Hematopoietic multipotent progenitor cell treated with erythropoietin and hydrocortisone succinate and interleukin-3 and kit ligand, for 4 days (in vitro differentiated cells): ENCODE data around the gene ELP2.
"Not testable (repeated sequence)": the region's sequence is repeated elsewhere in the genome, so short reads cannot be mapped to it uniquely, and the experiment has no call there.

Source experiments
- DNase-seq: peaks from one replicate; pipeline ENCODE4 v3.0.0-alpha.2; 2015

The ELP2 gene

DNA sequence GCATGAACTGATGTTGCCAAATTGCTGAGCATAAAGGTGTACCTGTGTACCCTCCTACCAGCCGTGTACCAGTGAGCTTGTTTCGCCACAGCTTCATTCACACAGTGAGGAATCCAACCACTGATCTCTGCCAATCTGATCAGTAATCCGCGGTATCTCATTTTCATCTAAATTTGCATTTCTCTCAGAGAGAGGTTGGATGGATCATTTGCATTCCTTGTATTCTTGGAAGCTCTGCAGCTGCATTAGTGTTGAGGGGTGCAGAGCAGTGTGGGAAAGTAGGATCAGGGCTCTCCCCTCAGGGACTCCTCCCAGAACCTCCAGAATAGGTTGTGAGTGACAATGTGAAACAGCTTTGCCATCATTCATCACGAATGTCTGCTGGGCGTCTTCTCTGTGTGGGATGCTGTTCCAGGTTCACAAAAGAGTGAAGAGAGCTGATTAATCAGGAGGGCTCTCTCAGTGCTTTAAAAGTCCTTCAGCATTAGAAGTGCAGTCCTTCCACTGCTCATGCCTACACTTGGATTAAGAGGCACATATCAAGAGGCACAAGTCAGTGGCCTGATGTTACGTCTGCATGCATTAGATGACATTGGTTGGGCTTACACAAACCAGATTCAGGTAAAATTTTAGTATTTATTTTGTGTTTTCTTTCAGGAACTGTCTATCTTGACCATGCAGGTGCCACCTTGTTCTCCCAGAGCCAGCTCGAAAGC lies 65.1 kb downstream of the ELP2 start:
- no peak for DNase-seq

DNA sequence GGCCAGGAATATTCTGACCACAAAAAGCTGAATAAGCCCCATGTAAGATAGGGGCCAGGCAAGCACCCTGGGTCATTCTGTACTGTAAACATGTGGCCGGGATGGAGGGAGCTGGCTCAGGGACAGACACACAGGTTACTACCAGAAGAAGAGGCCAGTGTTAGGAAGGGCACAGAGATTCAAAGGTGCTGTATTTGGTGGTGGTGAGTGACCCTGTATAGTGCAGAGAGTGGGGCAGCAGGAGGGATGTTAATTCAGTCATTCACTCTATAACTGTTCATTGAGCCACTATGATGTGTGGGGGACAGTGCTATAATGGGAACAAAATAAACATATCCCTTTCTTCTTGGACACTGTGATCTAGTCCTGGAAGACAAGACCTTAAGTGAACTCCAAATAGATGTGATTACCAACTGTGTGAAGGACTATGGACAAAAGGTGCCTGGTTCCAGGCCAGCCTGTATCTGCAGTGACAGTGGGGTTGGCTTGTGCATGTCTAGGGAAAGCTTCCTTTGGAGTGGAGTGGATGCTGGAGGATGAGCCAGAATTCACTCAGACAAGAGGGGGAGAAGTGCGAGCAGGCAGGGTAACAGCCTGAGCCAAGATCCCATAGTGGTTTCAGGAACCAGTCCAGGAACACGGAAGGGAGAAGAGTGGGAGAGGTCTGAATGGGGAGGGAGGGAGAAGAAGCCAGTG lies 65.9 kb downstream of the ELP2 start:
- no peak for DNase-seq

DNA sequence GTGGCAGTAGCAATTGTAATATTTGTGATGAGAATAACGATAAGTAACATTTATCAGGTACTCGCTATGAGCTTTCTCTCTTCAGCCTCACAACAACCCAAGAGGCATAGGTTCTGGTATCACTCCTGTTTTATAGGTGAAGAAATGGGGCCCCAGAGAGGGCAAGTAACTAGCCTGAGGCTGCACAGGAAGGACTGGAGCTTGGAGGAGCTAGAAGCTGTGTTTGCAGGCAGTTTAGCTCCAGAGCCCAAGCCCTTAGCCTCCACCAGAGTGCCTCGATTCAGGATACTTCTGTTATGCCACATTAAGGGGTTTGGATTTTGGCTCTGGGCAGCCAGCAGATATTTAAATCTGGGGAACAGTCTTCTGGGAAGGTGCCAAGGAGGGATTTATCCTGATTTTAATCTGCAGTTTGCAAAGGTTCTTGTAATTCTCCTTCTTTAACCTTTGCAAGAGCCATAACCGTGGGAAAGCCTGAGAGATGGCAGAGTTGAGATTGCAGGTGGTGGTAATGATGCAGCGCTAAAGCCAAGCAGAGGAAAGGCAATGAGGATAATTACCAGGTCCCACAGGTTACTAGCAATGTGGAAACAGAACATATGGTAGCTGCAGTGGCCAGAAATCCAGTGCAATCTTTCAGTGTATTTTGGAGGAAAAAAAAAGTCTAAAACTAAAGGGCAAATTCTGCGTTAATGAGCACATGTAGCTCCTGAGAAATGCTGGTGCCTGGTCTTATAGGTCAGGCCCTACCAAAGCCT lies 66.7 kb downstream of the ELP2 start:
- DNase-seq: no peak

DNA sequence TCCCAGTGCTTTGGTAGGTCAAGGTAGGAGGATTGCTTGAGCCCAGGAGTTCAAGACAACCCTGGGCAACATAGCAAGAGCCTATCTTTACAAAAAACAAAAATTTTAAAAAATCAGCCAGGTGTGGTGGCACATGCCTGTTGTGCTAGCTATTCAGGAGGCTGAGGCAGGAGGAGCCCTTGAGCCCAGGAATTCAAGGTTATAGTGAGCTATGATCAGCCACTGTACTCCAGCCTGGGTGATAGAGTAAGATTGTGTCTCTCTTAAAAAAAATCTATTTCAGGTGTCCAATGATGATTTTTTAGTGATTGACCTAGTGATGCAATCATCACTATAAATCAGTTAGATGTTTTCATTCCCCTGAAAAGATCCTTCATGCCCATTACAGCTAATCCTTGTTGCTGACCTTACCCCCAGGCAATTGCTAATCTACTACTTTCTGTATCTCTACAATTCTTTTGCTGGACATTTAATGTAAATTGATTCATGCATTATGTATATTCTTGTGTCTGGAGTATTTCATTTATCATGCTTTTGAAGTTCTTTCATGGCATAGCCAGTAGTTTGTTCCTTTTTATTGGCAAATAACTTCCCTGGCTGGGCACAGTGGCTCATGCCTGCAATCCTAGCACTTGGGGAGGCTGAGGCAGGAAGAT lies 67.9 kb downstream of the ELP2 start:
- DNase-seq: no peak

DNA sequence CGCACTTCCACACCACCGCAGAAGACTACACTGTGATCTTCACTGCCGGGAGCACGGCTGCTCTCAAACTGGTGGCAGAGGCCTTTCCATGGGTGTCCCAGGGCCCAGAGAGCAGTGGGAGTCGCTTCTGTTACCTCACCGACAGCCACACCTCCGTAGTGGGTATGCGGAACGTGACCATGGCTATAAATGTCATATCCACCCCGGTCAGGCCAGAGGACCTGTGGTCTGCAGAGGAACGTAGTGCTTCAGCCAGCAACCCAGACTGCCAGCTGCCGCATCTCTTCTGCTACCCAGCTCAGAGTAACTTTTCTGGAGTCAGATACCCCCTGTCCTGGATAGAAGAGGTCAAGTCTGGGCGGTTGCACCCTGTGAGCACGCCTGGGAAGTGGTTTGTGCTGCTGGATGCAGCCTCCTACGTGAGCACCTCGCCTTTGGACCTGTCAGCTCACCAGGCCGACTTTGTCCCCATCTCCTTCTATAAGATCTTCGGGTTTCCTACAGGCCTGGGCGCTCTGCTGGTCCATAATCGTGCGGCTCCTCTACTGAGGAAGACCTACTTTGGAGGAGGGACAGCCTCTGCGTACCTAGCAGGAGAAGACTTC lies 70.1 kb downstream of the ELP2 start:
- no peak for DNase-seq

DNA sequence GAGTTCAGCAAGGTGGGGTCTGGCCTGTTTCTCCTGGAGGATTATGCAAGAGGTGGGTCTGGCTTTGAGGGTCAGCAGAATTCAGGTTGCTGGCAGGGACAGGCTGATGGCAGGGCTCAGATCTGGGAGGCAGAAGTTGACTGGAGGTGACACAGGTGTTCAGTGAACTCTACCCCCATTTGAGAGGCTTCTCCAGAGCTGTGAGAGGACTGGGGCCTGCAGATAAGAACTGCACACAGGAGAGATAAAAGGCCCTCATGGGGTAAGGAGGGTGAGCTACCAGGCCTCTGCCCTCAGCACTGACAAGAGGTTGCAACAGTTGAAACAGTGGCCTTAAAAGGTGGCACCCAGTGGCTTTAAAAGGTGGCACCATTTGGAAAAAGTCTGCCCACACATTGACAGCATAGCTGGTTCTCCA lies 70.7 kb downstream of the ELP2 start:
- peak; percentile 58 for DNase-seq

DNA sequence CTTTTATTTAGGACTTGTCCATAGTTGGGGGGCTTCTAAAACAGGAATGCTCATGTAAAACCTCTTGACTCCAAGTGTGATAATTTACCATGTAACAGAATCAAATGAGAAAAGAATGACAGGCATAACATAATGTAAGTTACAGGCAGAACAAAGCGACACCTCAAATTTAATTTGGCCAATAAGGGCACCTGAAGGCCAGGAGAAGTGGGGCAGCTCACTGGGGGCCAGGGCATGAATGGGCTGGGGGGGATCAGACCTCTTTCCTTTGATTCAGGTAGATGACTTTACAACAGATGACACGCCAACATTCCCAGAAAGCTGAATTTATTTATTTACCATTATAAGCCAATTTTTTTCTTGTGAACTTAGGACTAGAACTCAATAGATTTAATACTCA lies 72.1 kb downstream of the ELP2 start:
- DNase-seq: no peak

DNA sequence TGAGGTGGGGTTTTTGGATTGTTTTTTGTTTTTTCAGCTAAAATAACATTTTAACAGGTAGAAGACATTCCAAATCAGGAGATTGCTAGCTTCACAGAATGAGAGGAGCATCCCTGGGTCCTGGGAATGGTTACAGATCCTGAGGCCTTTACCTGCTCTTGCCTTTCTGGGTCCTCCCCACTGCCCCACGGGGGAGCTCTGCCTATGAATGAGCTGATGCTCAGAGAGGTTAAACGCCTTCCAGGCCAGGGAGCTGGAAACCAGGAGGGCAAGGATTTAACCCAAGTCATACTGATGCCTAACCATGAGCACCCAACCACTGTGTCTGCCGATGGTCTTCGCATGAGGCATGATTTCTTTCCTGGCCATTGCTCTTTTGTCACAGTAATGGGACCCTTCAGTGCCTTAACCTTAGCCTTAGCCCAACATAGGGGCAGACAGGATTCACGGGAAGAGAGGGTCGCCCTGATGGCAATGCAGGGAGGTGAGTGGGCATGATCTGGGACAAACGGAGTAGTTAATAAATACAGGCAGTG lies 73.7 kb downstream of the ELP2 start:
- no peak for DNase-seq

DNA sequence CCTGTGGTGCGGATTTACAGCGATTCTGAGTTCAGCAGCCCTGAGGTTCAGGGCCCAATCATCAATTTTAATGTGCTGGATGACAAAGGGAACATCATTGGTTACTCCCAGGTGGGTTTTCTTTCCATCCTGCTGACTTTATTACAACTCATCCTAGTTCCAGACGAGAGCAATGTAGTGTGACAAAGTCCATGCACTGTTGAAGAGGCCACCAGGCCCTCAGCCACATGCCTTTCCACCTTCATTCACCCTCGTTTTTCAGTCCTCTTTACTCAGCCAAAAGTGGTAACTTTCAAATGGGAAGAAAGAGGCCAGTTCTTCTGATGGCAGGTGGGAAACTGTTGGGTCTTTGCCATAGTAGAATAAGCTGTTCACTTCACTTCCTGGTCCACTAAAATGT lies 75.5 kb downstream of the ELP2 start:
- no peak for DNase-seq

DNA sequence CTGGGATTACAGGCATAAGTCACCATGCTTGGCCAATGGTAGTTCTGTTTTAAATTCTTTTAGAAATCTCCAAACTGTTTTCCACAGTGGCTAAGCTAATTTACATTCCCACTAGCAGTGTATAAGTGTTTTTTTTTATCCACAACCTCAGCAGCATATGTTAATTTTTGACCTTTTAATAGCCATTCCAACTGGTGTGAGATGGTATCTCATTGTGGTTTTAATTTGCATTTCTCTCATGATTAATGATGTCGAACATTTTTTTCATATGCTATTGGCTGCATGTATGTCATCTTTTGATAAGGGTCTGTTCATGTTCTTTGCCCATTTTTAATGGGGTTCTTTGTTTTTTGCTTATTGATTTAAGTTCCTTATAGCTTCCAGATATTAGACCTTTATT lies 77.6 kb downstream of the ELP2 start:
- no peak for DNase-seq

DNA sequence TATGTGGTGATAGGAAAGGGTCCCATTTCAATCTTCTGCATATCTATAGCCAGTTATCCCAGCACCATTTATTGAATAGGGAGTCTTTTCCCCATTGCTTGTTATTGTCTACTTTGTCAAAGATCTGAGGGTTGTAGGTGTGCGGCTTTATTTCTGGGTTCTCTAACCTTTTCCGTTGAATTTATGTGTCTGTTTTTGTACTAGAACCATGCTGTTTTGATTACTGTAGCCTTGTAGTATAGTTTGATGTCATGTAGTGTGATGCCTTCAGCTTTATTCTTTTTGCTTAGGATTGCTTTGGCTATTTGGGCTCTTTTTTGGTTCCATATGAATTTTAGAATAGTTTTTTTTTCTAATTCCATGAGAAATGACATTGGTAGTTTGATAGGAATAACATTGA lies 78.3 kb downstream of the ELP2 start:
- DNase-seq: not testable (repeated sequence)

DNA sequence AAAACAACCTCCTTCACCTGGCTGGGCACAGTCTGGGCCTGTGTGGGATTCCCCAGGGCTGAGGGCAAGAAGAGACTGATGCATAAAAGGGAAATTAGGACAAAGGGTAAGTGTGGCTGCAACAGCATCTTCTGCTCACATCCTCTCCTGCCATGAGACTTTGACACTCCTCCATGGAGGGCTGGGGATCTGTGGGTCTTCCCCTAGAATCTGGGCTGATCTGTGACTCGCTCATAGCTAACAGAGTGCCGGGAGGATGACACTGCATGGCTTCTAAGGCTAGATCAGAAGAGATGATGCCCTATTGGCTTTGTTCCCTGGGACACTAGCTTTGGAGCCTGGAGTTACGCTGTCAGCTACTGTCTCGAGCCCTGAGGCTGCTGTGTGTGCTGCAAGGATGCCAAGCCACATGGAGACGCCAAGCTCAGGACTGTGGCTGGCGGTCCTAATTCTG lies 81.9 kb downstream of the ELP2 start:
- DNase-seq: no peak

DNA sequence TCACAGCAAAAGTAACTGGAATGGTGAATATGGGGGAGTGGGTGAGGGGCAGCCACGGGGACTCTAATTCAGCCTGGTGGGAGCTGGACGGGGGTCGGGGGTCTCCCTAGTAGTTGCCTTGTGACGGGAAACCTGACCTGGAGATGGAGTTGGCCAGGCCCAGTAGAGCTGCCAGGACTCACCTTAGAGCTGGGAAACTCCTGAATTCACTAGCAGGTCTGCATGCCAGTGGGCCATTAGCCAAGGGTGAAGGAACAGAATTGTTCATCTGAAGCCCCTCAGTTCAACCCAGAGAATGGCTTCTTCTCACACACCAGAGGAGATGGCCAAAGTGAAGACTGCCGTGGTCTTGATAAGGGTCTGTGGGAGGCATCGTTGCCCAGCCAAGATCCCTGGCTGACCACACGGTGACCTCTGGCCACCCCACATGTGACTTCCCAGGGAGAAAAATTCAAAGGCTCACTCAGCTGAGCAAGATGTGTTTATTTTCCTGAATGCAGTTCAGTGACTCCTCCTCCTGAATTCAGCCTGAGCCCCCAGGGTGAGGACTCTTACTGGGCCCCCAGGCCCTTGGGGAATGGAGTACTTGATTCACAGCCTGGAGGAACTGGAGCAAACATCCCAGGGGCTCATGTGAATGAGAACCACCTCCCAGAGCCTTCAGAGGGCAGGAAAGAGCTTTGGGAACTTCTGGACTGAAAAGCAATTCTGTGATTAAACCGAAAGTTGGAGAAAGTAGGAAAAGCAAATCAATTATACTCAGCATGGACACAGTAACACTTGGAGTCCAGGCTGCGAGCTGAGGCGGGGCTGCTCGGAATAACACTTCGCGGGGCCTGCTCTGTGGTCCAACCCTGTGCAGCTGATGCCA lies 82.8 kb downstream of the ELP2 start:
- no peak for DNase-seq

DNA sequence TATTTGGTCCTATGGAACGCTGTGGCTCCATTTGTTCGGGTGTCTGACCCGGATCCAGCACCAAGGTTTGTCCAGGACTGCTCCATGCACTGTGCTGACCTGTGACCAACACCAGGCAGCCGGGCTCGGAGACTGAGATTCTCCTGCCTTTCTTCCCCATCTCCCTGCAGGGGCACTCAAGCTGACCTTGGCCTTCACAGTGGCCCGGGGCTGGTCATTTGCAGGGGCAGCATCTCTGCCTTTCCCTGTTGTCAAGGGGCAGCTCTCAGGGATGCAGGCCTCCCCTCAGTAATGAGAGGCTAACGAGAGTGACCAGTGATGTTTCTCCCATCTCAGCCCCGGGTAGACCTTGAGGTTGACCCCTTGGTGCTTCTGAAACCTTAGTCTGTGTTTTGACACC lies 85.1 kb downstream of the ELP2 start:
- DNase-seq: no peak

DNA sequence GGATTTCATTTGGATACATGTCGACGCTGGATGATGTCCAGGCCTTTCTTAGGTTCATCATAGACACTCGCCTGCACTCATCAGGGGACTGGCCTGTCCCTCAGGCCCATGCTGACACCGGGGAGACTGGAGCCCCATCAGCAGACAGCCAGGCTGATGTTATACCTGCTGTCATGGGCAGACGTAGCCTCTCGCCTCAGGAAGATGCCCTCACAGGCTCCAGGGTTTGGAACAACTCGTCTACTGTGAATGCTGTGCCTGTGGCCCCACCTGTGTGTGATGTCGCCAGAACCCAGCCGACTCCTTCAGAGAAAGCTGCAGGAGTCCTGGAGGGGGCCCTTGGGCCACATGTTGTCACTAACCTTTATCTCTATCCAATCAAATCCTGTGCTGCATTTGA lies 85.9 kb downstream of the ELP2 start:
- no peak for DNase-seq

DNA sequence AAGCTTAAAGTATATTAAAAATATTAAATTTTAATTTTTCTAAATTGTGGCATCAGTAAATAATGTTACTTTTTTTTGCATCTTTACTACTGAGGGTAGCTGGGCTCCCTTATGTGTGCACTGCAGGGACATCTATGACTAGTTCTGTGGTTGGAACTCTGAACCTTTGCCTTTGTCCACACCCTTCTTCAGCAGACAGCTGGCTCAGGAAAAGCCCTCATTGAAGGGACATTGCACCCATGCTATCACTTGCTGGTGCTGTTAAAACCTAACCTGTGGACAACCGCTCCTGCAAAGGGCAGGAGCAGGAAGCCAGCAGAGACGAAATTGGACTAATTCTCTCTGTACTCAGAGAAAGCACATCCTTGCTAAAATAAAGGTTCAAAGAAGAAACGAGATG lies 87.6 kb downstream of the ELP2 start:
- DNase-seq: no peak

DNA sequence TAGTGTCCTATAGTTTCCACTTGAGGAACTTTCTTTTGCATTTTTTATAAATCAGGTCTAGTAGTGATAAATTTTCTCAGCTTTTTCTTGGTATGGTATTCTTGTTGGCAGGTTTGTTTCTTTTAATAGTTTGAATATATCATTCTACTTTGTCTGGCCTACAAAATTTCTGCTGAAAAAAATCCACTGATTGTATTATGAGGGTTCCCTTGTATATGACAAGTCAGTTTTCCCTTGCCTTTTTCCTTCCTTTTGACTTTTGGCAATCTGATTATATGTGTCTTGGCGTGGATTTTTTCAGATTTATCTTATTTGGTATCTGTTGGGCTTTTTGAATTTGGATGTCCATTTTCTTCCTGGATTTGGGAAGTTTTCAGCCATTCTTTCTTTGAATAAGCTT lies 99.5 kb downstream of the ELP2 start:
- DNase-seq: no peak
